HG02571 (cell line): Measurements from ENCODE around the gene ACVR2B.

Source experiments
- ATAC-seq: cut with Tn5 transposase; IDR thresholded peaks from one replicate; pipeline ENCODE4 v1.9.1; 2021; ENCODE audit warnings: mild to moderate bottlenecking, moderate library complexity; ENCODE audit not compliant: unreplicated experiment

Gene ACVR2B

GRCh38 chr3:38524141-38524739, 70.5 kb downstream of the ACVR2B start:
- no peak for ATAC-seq

GRCh38 chr3:38526792-38527191, 73.1 kb downstream of the ACVR2B start:
- ATAC-seq = no peak

GRCh38 chr3:38528457-38528856, 74.8 kb downstream of the ACVR2B start:
- no peak for ATAC-seq

GRCh38 chr3:38532529-38532928, 78.8 kb downstream of the ACVR2B start:
- ATAC-seq = no peak

- ATAC-seq = no peak
Measured at GRCh38 chr3:38533285-38533976, 79.7 kb downstream of the ACVR2B start.

- ATAC-seq = no peak
Measured at GRCh38 chr3:38534180-38534579, 80.5 kb downstream of the ACVR2B start.

- ATAC-seq = no peak
Measured at GRCh38 chr3:38534604-38535003, 80.9 kb downstream of the ACVR2B start.

- no peak for ATAC-seq
Measured at GRCh38 chr3:38536671-38537070, 83.0 kb downstream of the ACVR2B start.

GRCh38 chr3:38538773-38539353, 85.2 kb downstream of the ACVR2B start:
- ATAC-seq = no peak

GRCh38 chr3:38541806-38542205, 88.1 kb downstream of the ACVR2B start:
- no peak for ATAC-seq
